PFSK-1 (cell line): ENCODE data around the gene LYZL4.

Source experiments
- FOXP2 ChIP-seq: optimal IDR thresholded peaks from 2 replicates; pipeline ENCODE3; 2011; ENCODE audit warnings: borderline replicate concordance, control low read depth, inconsistent platforms; ENCODE audit not compliant: insufficient read depth; ENCODE audit errors: extremely low read length, extremely low read depth
- POLR2AphosphoS5 ChIP-seq: IDR thresholded peaks from 2 replicates; pipeline ENCODE4 v1.6.1; 2012; ENCODE audit warnings: low read depth, mild to moderate bottlenecking, control low read depth, low read length, moderate library complexity
- SIN3A ChIP-seq: IDR thresholded peaks from 2 replicates; pipeline ENCODE4 v1.6.1; 2012; ENCODE audit warnings: mild to moderate bottlenecking, low read length, moderate library complexity, borderline replicate concordance; ENCODE audit not compliant: insufficient read depth
- TAF1 ChIP-seq: IDR thresholded peaks from 2 replicates; pipeline ENCODE4 v1.6.1; 2012; ENCODE audit warnings: low read length, control low read depth, borderline replicate concordance; ENCODE audit not compliant: insufficient read depth
- TF ChIP-seq, protein P1 (sequence below), 2 experiments: IDR thresholded peaks; 2 replicates each; pipeline versions ENCODE4 v1.6.1 to v1.8.0; 2011 to 2012; ENCODE audit warnings: low read depth in 2 of 2, low read length in 2 of 2, control low read depth in 1 of 2, inconsistent platforms in 1 of 2, mild to moderate bottlenecking in 1 of 2, moderate library complexity in 1 of 2; ENCODE audit not compliant: insufficient read depth in 1 of 2

LYZL4 gene

DNA sequence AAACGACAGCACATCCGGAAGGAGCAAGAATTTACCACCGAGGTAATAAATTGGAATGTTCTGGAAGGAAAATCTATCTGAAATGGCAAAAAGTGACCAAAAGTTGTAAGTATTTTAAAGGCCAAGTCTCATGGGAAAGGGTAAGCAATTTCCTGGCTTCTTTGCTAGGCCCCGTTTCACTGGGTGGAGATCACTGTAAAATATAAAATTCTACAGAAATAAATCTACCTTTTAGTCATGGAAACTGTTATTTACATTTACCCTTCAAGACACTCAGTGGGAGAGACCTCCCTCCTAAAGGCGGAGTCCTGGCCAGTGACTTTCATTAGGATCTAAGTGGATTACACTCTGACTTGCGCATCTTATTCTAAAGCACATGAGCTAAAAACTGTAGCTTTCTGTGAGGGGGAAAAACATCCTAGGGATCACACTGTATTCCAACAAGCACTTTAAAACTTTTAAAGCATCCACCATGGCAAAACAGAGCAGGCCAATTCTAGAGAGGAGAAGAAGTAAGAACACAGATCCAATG lies 28.8 kb downstream of the LYZL4 start:
- TF ChIP-seq POLR2AphosphoS5 (no peak), FOXP2 (no peak), TAF1 (no peak), SIN3A (no peak)
- TF ChIP-seq, protein P1, sequence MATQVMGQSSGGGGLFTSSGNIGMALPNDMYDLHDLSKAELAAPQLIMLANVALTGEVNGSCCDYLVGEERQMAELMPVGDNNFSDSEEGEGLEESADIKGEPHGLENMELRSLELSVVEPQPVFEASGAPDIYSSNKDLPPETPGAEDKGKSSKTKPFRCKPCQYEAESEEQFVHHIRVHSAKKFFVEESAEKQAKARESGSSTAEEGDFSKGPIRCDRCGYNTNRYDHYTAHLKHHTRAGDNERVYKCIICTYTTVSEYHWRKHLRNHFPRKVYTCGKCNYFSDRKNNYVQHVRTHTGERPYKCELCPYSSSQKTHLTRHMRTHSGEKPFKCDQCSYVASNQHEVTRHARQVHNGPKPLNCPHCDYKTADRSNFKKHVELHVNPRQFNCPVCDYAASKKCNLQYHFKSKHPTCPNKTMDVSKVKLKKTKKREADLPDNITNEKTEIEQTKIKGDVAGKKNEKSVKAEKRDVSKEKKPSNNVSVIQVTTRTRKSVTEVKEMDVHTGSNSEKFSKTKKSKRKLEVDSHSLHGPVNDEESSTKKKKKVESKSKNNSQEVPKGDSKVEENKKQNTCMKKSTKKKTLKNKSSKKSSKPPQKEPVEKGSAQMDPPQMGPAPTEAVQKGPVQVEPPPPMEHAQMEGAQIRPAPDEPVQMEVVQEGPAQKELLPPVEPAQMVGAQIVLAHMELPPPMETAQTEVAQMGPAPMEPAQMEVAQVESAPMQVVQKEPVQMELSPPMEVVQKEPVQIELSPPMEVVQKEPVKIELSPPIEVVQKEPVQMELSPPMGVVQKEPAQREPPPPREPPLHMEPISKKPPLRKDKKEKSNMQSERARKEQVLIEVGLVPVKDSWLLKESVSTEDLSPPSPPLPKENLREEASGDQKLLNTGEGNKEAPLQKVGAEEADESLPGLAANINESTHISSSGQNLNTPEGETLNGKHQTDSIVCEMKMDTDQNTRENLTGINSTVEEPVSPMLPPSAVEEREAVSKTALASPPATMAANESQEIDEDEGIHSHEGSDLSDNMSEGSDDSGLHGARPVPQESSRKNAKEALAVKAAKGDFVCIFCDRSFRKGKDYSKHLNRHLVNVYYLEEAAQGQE (IDR thresholded peaks at IDR 0.05; ENCODE audit: insufficient read depth in 1 of 2, low read depth in 2 of 2, low read length in 2 of 2): no peak

GRCh38 chr3:42377681-42378080 lies 32.7 kb downstream of the LYZL4 start:
- TF ChIP-seq TAF1: no peak
- TF ChIP-seq, protein P1 (IDR thresholded peaks at IDR 0.05; ENCODE audit: insufficient read depth in 1 of 2, low read depth in 2 of 2, low read length in 2 of 2): no peak
- TF ChIP-seq SIN3A: no peak
- no peak for TF ChIP-seq FOXP2
- TF ChIP-seq POLR2AphosphoS5: no peak

DNA sequence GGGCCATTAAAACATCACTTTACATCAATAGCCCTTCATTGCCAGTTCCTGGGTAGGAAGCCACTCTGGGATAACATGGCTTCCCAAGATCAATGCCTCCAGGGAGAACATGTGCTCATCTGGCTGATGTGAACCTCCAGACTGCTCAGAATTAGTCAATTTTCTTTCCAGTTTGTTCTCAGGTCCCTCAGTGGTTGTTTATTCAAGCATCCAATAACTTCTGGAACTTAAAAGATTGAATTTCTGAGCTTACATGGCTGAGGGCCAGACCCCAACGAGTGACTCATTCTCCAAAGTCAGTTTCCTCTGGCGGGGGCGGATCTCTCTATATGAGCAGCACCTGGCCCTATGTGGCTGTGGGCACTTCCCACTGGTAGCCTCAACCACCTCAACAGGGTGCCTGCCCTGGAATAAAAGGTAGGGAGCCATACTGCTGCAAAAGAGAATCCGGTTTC lies 34.0 kb downstream of the LYZL4 start:
- no peak for TF ChIP-seq SIN3A
- TF ChIP-seq, protein P1 (IDR thresholded peaks at IDR 0.05; ENCODE audit: insufficient read depth in 1 of 2, low read depth in 2 of 2, low read length in 2 of 2): no peak
- TF ChIP-seq FOXP2: no peak
- no peak for TF ChIP-seq POLR2AphosphoS5
- no peak for TF ChIP-seq TAF1

- TF ChIP-seq SIN3A (no peak), POLR2AphosphoS5 (no peak), TAF1 (no peak), FOXP2 (no peak)
- TF ChIP-seq, protein P1 (IDR thresholded peaks at IDR 0.05; ENCODE audit: insufficient read depth in 1 of 2, low read depth in 2 of 2, low read length in 2 of 2): no peak
These were observed 35.1 kb downstream of the LYZL4 start for GRCh38 chr3:42375121-42375800.
